GM19328 (cell line): ENCODE data around the gene TBX5.

Experiments
- ATAC-seq: cut with Tn5 transposase; IDR thresholded peaks from one replicate; pipeline ENCODE4 v1.9.1; 2021; ENCODE audit warnings: mild to moderate bottlenecking, moderate library complexity; ENCODE audit not compliant: unreplicated experiment

TBX5 gene

DNA sequence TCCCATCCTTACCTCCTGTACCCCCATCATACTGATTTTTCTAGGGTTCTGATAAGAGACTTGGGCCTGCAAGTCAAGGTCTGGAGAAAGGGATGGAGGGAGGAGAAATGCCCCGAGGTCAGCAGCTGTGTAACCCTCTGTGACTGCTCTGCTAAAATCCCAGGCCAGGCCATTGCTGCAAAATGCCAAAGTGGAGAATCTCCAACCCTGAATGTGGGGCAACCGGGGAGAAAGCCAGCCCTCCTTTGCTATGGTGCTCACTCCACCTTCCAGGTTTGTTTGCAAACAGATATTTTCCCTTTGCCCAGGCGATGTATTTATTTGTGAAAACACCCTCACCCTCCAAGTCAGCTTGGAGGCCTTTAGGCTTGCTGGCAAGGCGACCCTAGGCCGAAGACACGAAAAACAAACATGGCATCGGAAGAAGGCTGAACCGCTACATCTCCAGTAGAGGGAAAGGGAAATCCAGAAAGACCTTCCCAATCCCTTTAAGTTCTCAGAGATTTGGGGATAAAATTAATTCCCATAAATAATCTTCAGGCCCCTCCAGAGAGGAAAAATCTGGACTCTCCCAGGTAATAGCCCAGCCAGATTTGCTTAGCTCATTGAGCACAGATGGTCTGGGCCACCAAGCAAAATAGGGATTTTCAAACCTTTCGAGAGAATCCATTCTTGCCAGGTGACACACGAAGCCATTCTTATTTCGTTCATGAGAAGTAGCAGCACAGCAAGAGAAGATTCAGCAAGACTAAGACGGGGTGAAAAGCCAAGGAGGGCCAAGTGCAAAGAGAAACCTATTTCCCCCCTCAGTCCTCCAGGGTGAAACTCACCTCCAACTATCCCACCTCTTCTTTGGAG, 1.3 kb upstream of the TBX5 start:
- ATAC-seq, result no peak

- ATAC-seq, result no peak
These were observed 506 bp upstream of the TBX5 start for GRCh38 chr12:114406316-114406983.

DNA sequence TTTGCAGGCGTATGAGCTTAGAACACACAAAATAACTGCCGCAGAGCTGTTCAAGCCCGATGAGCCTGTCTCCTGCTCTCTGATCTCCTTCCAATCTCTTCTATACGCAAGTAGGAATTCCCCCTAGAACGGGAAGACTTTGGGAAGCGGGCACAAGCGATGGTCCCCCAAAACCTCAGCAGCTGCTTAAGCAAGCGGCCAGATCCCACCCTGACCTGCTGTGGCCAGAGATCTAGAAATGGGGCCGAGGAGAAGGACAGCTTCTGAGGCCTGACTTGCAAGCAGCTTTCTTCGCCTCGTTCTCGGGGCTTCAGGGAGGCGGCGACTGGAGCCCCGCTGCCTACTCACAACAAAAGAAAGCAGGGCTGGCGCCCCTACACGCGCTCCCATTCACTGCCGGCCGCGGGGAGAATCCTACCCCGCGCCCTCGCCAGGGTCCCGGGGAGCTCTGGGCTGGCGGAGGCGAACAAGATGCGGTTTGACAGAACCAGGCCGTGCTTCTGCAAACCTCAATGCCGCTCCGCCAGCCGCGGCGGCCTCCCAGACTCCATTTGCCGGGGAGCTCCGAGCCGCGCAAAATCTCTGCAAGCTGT, 922 bp downstream of the TBX5 start:
- no peak for ATAC-seq

DNA sequence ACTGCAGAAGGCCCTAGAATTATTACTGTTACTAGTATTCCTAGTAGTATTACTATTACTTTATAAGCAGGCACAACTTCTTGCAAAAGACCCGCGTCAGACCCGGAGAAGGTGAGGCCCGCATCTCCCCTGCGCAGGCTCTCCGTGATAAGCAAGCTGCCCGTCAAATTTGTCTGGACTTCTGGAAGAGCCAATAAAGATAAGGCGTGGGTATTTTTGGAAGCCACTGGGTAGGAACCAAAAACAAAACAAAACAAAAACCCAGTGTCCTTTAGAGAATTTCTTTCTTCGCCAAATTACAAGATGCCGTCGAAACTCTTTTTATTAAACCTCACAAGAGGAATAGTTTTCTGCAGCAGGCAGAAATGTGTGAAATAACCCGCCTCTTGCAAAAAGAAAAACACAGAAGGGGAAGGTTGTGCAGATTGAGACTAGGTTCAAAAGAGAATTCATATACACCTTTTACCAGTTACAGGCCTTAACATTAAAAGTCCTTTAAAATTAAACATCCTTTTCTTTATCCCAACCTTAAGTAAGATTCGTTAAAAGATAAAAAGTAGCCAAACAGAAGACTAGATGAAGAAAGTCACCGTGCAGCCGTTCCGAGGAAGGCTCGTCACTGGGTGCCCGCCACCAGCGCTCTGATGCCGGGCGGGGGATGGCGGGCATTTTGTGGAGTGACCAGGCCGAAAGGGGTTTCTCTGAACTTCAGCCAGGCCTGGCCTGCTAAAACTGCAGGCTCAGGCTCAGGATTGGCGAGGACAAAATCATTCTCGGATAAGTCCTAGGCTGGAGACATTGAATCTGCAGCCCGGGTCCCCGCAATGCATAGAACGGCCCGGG, 1.6 kb downstream of the TBX5 start:
- ATAC-seq, result no peak

DNA sequence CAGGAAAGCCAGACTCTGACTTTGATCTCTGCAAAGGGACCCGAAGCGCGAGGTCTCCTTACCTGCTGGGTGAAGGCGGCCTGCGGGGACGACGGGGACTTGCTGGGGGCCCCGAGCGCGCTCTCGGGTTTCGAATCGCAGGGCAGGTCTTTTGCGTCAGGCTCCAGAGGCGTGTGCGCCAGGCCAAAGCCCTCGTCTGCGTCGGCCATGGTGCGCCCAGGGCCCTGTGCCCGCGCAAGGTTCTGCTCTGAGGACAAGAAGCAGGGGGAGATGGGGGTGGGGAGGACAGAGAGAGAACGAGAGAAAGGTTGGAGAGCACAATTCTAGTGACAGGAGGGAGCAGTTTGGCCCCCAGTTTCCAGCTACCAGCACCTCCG, 2.3 kb downstream of the TBX5 start:
- ATAC-seq, result no peak

GRCh38 chr12:114403011-114403689, 2.8 kb downstream of the TBX5 start:
- no peak for ATAC-seq

GRCh38 chr12:114402084-114402717, 3.7 kb downstream of the TBX5 start:
- no peak for ATAC-seq

DNA sequence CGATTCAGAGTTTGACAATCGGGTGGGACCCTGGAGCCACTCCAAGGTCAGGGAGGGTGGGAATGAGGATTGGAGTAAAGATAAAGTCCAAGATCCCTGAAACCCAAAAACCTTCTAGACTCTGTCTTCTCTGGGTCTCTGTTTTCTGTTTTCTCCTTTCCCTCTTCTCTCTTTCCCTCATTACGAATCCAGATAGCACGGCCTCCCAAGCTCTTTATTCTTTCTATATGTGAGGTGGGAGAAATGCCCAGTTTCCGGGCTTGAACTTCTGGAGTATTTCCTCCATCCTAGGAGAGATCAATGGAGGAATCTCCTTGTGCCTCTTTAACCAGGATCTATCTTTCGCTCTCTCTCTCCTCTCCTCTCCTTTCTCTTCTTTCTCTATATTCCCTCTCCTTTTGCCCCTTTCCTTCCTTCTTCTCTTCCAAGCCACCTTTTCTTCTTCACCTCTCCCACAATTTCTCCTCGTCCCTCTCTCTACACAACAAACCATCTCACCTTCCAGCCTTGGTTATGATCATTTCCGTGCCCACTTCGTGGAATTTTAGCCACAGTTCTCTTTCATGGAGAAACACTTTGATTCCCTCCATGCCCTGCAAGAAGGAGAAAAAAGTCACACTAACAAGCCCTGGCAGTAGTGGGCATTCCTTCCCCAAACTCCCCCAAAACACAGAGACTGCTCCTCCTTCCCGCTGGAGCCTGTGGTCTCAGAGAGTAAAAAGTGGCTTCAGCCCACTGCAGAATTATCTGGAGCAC, 4.4 kb downstream of the TBX5 start:
- no peak for ATAC-seq

DNA sequence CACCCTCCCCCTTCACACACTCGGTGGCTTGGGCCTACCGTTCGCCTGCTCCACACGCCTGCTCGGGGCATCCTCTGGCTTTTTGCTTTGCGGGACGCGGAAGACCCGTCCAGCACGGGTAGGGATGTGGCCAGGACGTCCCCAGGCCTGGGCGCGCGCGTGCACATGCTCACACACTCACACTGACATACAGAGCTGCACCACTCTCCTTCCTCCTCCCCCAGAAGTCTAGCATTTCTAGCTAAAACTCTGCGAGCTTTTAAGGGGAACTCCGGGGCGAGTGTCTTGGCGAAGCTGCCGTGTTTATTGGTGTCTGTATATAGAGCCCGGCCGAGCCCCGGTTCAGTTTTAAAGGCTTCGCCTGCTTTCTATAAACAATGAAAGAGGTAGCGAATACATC, 5.0 kb downstream of the TBX5 start:
- no peak for ATAC-seq

GRCh38 chr12:114400361-114400811, 5.6 kb downstream of the TBX5 start:
- no peak for ATAC-seq

DNA sequence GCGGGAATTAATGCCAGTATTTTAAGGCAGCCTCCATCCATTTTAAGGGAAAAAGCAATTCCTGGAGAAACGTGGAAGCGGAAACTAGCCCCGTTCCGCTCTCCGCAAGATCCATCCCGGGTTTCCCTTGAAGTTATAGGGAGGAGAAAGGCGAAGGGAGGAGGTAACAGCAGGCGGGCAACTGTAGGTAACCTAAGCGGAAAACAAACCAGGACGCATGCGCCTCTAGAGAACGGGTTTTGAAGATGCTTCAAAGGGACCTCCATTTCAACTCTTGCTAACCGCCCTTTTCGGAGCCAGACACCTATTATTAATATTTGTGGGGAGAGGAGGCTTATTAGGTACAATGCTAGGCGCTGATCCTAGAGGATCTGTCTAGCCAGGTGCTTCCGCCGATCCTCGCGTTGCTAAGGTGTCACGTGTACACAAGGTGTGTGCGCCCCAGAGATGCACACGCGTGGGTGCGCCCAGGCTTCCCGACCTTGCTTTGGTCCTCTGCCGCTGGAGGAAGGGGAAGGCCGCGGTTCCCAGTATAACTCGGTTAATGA, 6.2 kb downstream of the TBX5 start:
- no peak for ATAC-seq

GRCh38 chr12:114397978-114398881, 7.7 kb downstream of the TBX5 start:
- no peak for ATAC-seq

GRCh38 chr12:114396869-114397719, 8.8 kb downstream of the TBX5 start:
- no peak for ATAC-seq

DNA sequence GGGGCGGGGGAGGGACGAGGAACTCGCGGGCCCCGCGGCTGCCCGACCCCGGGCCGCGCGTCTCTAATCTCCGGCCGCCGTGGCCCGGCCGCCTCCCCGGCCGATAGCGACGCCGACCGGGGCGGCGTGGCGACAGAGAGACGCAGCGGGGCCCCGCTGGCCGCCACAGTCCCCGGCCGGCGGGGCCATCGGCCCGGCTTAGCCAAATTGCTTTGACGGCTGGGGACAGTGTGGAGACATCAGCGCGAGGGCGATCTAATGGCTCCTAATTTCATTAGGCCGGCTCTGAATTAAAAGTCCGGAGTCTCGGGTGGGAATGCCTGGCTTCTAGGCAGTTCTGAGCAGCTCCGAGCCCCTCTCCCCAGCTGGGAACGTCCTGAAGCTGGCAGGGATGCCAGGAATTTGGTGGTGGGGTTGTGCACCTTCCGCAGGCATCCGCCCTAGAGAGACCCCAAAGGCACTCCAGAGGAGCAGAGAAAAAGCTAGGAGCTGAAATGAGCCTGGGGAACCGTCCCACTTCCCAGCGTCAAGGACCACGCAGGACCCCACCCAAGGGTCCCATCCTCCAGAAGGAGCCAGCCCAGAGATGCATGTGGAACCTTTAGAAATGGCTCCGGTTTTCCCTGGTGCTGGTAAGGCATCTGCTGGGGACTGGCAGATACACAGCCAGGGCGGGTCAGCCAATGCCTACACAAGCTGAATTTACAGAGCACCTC, 9.6 kb downstream of the TBX5 start:
- ATAC-seq, result no peak

GRCh38 chr12:114395755-114396152, 10.2 kb downstream of the TBX5 start:
- ATAC-seq, result no peak

DNA sequence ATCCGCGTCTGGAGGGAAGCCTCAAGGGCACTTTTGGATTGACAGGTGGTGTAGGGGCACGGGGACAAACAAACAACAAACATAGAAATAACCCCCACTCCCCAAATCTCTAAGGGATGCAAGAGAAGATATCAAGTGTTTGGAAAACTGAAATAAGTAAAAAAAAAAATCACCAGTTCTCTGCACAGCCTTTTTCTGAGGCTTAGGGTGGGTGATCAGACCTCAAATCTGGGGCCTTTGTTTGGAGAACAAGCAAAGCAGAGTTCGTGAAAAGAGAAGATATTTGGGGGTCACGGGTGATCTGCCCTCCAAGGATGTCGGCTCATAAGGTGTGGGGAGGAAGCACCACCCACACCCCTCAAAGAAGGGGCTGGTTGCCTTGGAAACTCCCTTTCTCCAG, 10.7 kb downstream of the TBX5 start:
- no peak for ATAC-seq
